Midbrain (tissue), 1 donor: ENCODE measurements around the gene TRIM22.
"Not testable (repeated sequence)": the region's sequence is repeated elsewhere in the genome, so short reads cannot be mapped to it uniquely, and the experiment has no call there.

Experiments
- DNase-seq: peaks from one replicate; lab custom pipeline; 2025; lab: John Stamatoyannopoulos, UW

The TRIM22 gene

DNA sequence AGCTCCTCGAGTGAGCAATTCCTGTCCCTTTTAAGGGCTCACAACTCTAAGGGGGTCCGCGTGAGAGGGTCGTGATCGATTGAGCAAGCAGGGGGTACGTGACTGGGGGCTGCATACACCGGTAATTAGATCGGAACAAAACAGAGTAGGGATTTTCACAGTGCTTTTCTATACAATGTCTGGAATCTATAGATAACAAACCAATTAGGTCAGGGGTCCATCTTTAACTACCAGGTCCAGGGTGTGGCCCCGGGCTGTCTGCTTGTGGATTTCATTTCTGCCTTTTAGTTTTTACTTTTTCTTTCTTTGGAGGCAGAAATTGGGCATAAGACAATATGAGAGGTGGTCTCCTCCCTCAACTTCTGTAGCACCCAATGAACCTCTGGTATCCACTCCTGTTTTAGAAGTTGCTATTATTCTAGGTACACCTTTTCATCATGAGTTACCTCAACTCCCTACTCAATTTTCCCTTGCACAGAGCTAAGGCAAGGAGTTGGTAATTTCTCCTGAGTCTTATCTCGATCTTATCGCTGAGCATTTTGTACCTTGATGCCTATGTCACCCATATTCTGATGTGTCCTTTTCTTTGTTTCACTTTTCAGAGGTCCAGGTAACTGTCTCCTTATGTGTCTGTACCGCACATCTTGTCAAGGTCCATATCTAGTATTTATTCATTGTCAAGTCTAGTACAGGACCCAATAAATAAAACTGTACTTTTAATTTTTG lies 1.8 kb downstream of the TRIM22 start:
- not testable (repeated sequence) for DNase-seq

DNA sequence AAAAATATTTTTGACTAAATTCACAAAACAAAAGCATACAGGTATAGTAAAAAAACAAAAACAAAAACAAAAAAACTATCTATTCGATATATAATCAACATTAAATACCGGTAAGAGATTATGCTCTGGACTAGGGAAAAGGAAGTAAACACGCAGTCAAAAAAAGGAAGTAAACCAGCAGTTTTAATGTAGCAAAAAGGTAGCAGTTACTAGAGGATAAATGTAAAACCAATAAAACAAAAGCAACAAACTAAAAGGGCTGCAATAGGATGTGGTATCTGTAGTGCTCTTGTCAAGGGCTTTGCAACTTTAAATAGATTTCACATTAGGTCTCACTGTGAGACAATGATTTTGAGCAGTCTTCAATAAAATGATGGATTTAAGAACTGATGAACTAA lies 2.4 kb downstream of the TRIM22 start:
- DNase-seq = no peak

GRCh38 chr11:5694642-5695041 lies 5.1 kb downstream of the TRIM22 start:
- DNase-seq = no peak

DNA sequence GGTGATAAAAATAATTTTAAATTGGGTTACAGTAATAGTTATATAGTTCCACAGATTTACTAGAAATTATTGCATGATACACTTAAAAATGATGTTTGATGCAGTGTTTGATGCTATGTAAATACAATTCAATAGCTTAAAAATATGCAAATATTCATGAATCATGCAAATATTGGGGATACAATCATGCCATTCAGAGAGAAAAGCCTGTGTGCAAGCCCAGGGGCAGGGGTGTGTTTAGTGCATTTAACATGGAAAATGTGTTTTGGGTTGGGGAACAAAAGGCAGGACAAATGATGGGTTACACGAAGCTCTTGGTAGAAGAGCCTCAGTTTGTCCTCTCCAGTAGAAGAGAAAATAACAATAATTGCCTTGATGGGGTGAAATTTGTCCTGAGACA lies 6.0 kb downstream of the TRIM22 start:
- no peak for DNase-seq

DNA sequence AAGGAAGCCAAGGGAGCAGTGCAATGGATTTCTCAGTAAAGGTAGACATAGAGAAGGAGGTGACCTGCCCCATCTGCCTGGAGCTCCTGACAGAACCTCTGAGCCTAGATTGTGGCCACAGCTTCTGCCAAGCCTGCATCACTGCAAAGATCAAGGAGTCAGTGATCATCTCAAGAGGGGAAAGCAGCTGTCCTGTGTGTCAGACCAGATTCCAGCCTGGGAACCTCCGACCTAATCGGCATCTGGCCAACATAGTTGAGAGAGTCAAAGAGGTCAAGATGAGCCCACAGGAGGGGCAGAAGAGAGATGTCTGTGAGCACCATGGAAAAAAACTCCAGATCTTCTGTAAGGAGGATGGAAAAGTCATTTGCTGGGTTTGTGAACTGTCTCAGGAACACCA lies 6.6 kb downstream of the TRIM22 start:
- DNase-seq = no peak

DNA sequence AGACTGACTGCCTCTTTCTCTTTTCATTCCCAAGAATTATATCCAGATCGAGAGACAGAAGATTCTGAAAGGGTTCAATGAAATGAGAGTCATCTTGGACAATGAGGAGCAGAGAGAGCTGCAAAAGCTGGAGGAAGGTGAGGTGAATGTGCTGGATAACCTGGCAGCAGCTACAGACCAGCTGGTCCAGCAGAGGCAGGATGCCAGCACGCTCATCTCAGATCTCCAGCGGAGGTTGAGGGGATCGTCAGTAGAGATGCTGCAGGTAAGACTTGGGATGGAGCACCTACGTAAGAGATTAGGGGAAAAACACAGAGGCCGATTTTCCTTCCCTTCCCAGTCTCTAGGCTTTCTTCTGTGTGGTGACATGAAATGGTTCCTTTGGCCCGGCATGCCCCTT lies 8.7 kb downstream of the TRIM22 start:
- DNase-seq = no peak

GRCh38 chr11:5700421-5701054 lies 10.9 kb downstream of the TRIM22 start:
- DNase-seq = no peak

GRCh38 chr11:5701055-5701577 lies 11.5 kb downstream of the TRIM22 start:
- no peak for DNase-seq

- no peak for DNase-seq
Measured at GRCh38 chr11:5703741-5704536, 14.3 kb downstream of the TRIM22 start.

- DNase-seq = no peak
Measured at GRCh38 chr11:5705688-5706087, 16.1 kb downstream of the TRIM22 start.

DNA sequence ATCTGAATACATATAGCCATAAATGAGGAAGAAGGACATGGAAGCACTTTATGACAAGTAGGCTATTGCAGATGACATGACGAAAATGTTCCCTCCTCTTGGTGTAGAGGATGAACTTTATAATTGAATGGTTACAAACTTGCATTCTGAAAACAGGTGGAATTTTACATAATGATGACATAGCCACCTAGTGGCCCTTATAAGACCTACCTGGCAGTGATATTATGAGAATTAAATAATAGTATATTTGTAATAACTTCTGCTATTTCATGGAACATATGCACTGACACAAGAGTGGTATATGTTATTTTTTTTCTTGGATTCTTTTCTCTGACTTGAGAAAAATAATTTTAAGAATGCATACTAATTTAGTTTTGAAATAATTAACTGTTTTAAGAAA lies 22.9 kb downstream of the TRIM22 start:
- DNase-seq = no peak

- DNase-seq = no peak
Measured at GRCh38 chr11:5713695-5714094, 24.1 kb downstream of the TRIM22 start.

DNA sequence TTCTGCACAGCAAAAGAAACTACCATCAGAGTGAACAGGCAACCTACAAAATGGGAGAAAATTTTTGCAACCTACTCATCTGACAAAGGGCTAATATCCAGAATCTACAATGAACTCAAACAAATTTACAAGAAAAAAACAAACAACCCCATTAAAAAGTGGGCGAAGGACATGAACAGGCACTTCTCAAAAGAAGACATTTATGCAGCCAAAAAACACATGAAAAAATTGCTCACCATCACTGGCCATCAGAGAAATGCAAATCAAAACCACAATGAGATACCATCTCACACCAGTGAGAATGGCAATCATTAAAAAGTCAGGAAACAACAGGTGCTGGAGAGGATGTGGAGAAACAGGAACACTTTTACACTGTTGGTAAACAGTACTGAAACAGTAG lies 26.9 kb downstream of the TRIM22 start:
- not testable (repeated sequence) for DNase-seq

GRCh38 chr11:5719703-5720495 lies 30.3 kb downstream of the TRIM22 start:
- DNase-seq = no peak

GRCh38 chr11:5722622-5723021 lies 33.0 kb downstream of the TRIM22 start:
- DNase-seq = no peak

- no peak for DNase-seq
Measured at GRCh38 chr11:5726351-5726750, 36.8 kb downstream of the TRIM22 start.

- DNase-seq = no peak
Measured at GRCh38 chr11:5727691-5728090, 38.1 kb downstream of the TRIM22 start.

- no peak for DNase-seq
Measured at GRCh38 chr11:5736396-5736795, 46.8 kb downstream of the TRIM22 start, which contains the start of gene OR56B1. Gene OR56B1, plus strand, starts transcription at chr11:5736448. Its CDS starts 69 bp downstream, at chr11:5736517.

DNA sequence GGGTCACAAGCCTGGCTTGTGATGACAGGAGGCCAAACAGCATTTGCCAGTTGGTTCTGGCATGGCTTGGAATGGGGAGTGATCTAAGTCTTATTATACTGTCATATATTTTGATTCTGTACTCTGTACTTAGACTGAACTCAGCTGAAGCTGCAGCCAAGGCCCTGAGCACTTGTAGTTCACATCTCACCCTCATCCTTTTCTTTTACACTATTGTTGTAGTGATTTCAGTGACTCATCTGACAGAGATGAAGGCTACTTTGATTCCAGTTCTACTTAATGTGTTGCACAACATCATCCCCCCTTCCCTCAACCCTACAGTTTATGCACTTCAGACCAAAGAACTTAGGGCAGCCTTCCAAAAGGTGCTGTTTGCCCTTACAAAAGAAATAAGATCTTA lies 47.5 kb downstream of the TRIM22 start:
- no peak for DNase-seq

GRCh38 chr11:5737670-5738392 lies 48.2 kb downstream of the TRIM22 start:
- DNase-seq = no peak

- no peak for DNase-seq
Measured at GRCh38 chr11:5738431-5738830, 48.8 kb downstream of the TRIM22 start.
